ENCODE results near the gene ARHGAP9. TPM values are rescaled to one million over a fixed set of nuclear protein-coding genes. Genes with fewer than 3 reads are reported as not detected.

ARHGAP9 gene
- total RNA-seq (2022; extraction: Qiagen RNA extraction) = 0.19 to 0.83 TPM (median 0.35 TPM) in 5 replicates

DNA sequence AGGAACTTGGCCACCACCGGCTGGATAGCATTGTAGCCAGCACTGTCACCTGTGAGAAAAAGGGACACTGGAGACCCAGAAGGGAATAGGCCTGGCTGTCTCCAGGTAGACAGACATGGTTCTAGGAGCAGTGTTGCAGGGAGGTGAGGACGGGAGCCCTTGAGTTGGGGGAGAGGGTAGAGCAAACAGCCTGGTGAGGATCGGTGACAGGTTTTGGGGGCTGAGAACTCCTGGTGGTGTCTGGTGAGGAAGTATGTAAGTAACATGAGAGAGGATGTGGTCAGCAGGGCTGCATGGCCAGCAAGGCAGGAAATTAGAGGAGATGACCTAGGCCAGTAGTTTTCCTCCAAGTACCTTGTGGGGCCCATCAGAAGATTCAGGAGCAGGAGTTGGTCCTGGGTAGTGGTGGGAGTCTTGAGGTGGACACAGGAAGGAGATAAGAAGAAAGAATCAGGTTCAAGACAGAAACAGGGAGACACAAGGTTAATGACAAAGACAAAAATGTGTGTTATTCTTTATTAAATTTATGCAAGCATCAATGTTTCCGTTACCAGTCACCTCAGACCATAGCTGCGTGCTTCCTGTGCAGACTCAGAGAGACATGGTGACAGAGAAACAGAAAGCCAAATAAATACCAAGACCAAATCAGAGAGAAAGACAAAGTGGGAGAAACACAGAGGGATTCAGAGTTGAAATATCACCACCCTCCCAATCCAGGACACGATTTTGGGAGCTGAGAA is at the start of gene ARHGAP9:
TSS of gene ARHGAP9 (minus strand) at position 491 of the 740 bp plus-strand sequence. CDS start at position 31, 460 bp downstream.

DNA sequence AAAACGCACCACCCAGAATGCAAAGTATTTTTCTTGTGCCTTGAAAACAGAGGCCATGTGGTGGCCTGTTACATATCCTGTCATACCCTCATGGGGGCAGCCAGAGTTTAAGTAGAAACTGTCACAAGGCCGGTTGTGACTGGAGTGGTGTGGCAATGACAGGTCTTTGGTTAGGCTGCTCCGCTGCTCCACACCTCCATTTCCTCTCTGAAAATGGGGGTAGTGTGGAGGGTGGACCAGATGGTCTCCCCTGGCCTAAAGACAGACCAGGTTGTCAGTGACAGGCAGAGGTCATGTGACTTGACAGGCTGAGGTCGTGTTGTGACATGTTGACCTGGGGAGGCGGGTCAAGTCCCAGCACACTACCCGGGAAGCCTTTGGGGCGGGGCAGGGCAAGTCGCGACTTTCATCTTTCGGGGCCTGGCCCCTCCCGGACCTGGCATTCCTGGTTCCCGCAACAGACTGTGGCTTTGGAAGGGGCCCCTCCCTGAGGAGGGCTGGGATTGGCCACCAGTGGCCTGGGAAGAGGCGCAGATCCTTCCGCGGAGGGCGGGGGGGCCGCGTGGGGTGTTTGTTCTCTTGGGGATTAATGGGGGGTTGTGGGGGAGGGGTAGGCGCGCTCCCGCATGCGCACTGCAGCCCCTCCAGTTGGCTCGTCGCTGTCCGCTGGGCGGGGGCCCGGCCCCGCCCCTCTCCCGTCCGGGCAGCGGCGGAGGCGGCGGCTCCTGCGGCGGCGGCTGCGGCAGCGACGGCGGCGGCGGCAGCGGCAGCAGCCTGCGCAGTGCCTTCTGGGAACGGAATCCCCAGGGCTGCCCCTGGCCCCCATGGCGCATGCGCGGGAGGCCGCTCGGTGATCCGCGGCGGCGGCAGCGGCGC is 42.6 kb upstream of the ARHGAP9 start, which contains the start of gene MBD6:
TSS of gene MBD6 (plus strand) at position 814 of the 876 bp plus-strand sequence. CDS start 1,480 bp downstream, outside the sequence.

GRCh38 chr12:57520053-57520818 is 40.6 kb upstream of the ARHGAP9 start, which contains the start of gene DDIT3:
Gene DDIT3 (minus strand): TSS chr12:57520514. CDS start chr12:57517406, 3,108 bp downstream.

DNA sequence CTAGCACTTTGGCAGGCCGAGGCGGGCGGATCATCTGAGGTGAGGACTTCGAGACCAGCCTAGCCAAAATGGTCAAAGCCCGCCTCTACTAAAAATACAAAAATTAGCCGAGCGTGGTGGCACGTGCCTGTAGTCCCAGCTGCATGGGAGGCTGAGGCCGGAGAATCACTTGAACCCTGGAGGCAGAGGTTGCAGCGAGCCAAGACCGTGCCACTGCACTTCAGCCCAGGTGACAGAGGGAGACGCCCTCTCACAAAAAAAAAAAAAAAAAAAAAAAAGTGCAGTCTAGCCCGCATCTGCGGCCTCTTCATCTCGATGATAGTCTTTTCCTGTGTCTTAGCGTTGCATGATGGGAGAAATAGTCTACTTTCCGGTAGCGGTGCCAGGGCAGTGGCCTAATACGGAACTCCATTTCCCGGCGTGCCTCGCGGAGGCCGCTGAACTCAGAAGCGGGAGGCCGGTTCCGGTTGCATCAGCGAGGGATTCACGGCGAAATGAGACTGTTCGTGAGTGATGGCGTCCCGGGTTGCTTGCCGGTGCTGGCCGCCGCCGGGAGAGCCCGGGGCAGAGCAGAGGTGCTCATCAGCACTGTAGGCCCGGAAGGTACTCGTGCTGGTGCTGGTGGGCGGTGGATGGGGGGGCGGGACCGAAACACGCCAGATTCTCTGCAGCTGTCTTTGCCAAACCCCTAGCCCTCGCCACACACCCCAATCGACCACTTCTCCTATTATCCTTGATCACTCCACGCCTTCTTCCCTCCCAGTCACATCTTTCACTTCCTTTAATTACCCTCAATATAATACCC is 8.1 kb upstream of the ARHGAP9 start, which contains the start of gene MARS1:
TSS of gene MARS1 (plus strand) at position 472 of the 805 bp plus-strand sequence. CDS start at position 495, 23 bp downstream.

GRCh38 chr12:57459750-57460467 is 19.8 kb downstream of the ARHGAP9 start, which contains the start of gene GLI1:
Gene GLI1 (plus strand): TSS chr12:57459785. CDS start chr12:57463692, 3,907 bp downstream.

GRCh38 chr12:57454566-57455373 is 24.9 kb downstream of the ARHGAP9 start, which contains the start of gene INHBE:
Gene INHBE (plus strand): TSS chr12:57455307. CDS start chr12:57455537, 230 bp downstream.

GRCh38 chr12:57434517-57435223 is 45.0 kb downstream of the ARHGAP9 start, which contains the start of gene INHBC:
Gene INHBC (plus strand): TSS chr12:57434784. CDS start chr12:57434887, 103 bp downstream.

GRCh38 chr12:57430931-57431566 is 48.6 kb downstream of the ARHGAP9 start, which contains the start of gene R3HDM2:
Gene R3HDM2 (minus strand): TSS chr12:57431043. CDS start chr12:57310428, 120,615 bp downstream.

Other genes with a start within 250 kb of the ARHGAP9 start
- gene STAC3, start 228.7 kb downstream of the ARHGAP9 start, total RNA-seq (2022; extraction: Qiagen RNA extraction) = 0.27 to 0.61 TPM (median 0.58 TPM) in 5 replicates
- 7.2 to 8.8 TPM (median 7.9 TPM) in 5 replicates for gene R3HDM2, start 48.8 kb downstream of the ARHGAP9 start, total RNA-seq (2022; extraction: Qiagen RNA extraction)
- gene INHBC, start 45.1 kb downstream of the ARHGAP9 start, total RNA-seq (2022; extraction: Qiagen RNA extraction) = not detected in 5 replicates
- 0.05 to 0.09 TPM in 2 of 5 replicates, not detected in the others for gene INHBE, start 24.6 kb downstream of the ARHGAP9 start, total RNA-seq (2022; extraction: Qiagen RNA extraction)
- 5.7 to 7.0 TPM (median 6.5 TPM) in 5 replicates for gene GLI1, start 20.1 kb downstream of the ARHGAP9 start, total RNA-seq (2022; extraction: Qiagen RNA extraction)
- gene MARS1, start 8.2 kb upstream of the ARHGAP9 start, total RNA-seq (2022; extraction: Qiagen RNA extraction) = 137 to 249 TPM (median 138 TPM) in 5 replicates
- gene DDIT3, start 40.6 kb upstream of the ARHGAP9 start, total RNA-seq (2022; extraction: Qiagen RNA extraction) = 27.8 to 30.1 TPM (median 28.8 TPM) in 5 replicates
- gene MBD6, start 43.0 kb upstream of the ARHGAP9 start, total RNA-seq (2022; extraction: Qiagen RNA extraction) = 19.4 to 27.6 TPM (median 26.6 TPM) in 5 replicates
- gene DCTN2, start 67.3 kb upstream of the ARHGAP9 start, total RNA-seq (2022; extraction: Qiagen RNA extraction) = 117 to 160 TPM (median 118 TPM) in 5 replicates
- gene KIF5A, start 70.2 kb upstream of the ARHGAP9 start, total RNA-seq (2022; extraction: Qiagen RNA extraction) = 0.13 to 0.29 TPM (median 0.20 TPM) in 5 replicates
- 38.3 to 48.9 TPM (median 42.1 TPM) in 5 replicates for gene PIP4K2C, start 111.3 kb upstream of the ARHGAP9 start, total RNA-seq (2022; extraction: Qiagen RNA extraction)
- gene DTX3, start 125.0 kb upstream of the ARHGAP9 start, total RNA-seq (2022; extraction: Qiagen RNA extraction) = 16.1 to 21.0 TPM (median 17.8 TPM) in 5 replicates
- 4.4 to 5.9 TPM (median 5.3 TPM) in 5 replicates for gene ARHGEF25, start 131.6 kb upstream of the ARHGAP9 start, total RNA-seq (2022; extraction: Qiagen RNA extraction)
- 30.6 to 47.9 TPM (median 44.0 TPM) in 5 replicates for gene B4GALNT1, start 153.3 kb upstream of the ARHGAP9 start, total RNA-seq (2022; extraction: Qiagen RNA extraction)
- gene OS9, start 214.3 kb upstream of the ARHGAP9 start, total RNA-seq (2022; extraction: Qiagen RNA extraction) = 113 to 119 TPM (median 115 TPM) in 5 replicates

All from A549 treated with Mapracorat at 1 μM for 4 hours (cell line).